Endothelial cell of coronary artery (primary cell): ENCODE measurements around the gene CLDN4. TPM values are rescaled to one million over a fixed set of nuclear protein-coding genes. Genes with fewer than 3 reads are reported as not detected.

Experiments
- total RNA-seq: library from RNA; depleted of rRNA; stranded (reverse); fragments of >200 nt; gene quantifications from 2 replicates; pipeline ENCODE4 v1.2.3, GENCODE V29; 2014

Gene CLDN4
- under 0.01 TPM in 1 of 2 replicates, not detected in the other for total RNA-seq

GRCh38 chr7:73830681-73831583, at the start of gene CLDN4:
Gene CLDN4, plus strand, starts transcription at chr7:73830996. Its CDS starts 206 bp downstream, at chr7:73831202.

GRCh38 chr7:73842067-73842976, 11.5 kb downstream of the CLDN4 start, which contains the start of gene METTL27:
Gene METTL27, minus strand, starts transcription at chr7:73842516. Its CDS starts 376 bp downstream, at chr7:73842140.

GRCh38 chr7:73860859-73861258, 30.1 kb downstream of the CLDN4 start, which contains the start of gene TMEM270:
Gene TMEM270, plus strand, starts transcription at chr7:73861159. Its CDS starts 36 bp downstream, at chr7:73861195.

Other genes starting within 250 kb of the CLDN4 start
- gene MLXIPL, start 206.5 kb upstream of the CLDN4 start, total RNA-seq, result not detected in 2 replicates
- 2.4 and 4.0 TPM in 2 replicates for gene VPS37D, start 163.2 kb upstream of the CLDN4 start, total RNA-seq
- 1.9 and 2.0 TPM in 2 replicates for gene DNAJC30, start 147.5 kb upstream of the CLDN4 start, total RNA-seq
- gene BUD23, start 147.4 kb upstream of the CLDN4 start, total RNA-seq, result 42.9 and 60.3 TPM in 2 replicates
- 18.9 and 21.2 TPM in 2 replicates for gene STX1A, start 111.3 kb upstream of the CLDN4 start, total RNA-seq
- gene ABHD11, start 92.2 kb upstream of the CLDN4 start, total RNA-seq, result 7.7 and 9.4 TPM in 2 replicates
- 0.09 TPM in 2 replicates for gene CLDN3, start 60.7 kb upstream of the CLDN4 start, total RNA-seq
- gene METTL27, start 11.5 kb downstream of the CLDN4 start, total RNA-seq, result 0.09 and 2.5 TPM in 2 replicates
- gene TMEM270, start 30.2 kb downstream of the CLDN4 start, total RNA-seq, result not detected in 2 replicates
- gene ELN, start 197.2 kb downstream of the CLDN4 start, total RNA-seq, result 0.09 and 1.6 TPM in 2 replicates